ENCODE data around the gene CELA3B.
A peak's percentile ranks its signal among the peaks of the same experiment; 100 is the strongest.
"Not testable (repeated sequence)": the region's sequence is repeated elsewhere in the genome, so short reads cannot be mapped to it uniquely, and the experiment has no call there.

The CELA3B gene

GRCh38 chr1:22012752-22013151, 35.9 kb downstream of the CELA3B start:
- not testable (repeated sequence) for DNase-seq (ENCODE audit: low read depth)

- DNase-seq (ENCODE audit: low read depth), result not testable (repeated sequence)
These were observed 37.9 kb downstream of the CELA3B start for GRCh38 chr1:22014575-22015206.

DNA sequence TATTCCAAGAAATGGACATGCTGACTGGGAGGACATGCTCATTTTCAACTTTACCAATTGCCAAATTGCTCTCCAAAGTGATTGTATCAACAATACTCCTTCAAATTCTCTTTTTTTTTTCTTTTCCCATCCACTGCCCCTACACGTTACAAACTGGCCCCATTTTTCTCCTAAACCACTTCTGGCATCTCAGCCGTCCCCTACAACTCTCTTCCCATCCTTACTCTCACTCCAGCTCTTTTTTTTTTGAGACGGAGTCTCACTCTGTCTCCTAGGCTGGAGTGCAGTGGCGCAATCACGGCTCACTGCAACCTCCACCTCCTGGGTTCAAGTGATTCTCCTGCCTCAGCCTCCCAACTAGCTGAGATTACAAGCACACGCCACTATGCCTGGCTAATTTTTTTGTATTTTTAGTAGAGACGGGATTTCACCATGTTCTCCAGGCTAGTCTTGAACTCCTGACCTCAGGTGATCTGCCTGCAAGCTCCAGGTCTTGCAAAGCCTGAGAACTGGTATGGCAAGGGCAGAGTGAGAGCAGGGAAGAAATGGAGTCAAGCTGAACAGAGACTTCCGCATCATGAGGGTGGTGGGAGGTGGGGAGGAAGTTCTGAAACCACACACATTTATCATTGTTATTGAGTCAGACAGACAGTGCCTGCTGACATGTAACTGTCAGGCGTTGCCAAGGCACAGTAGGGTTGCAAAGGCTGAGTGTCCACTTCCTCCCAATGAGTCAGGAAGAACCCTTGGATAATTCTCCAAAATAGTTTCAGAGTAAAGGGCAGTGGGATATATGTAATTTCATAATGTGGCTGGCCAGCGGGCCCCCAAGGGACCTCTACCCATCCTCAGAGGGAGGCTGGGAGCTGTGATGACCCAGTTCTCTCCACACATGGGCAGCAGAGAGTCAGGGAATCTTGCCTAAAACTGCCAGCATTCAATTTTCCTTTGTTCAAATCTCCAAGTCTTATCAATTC, 42.0 kb downstream of the CELA3B start:
- peak; percentile 93 for DNase-seq (ENCODE audit: low read depth)

DNA sequence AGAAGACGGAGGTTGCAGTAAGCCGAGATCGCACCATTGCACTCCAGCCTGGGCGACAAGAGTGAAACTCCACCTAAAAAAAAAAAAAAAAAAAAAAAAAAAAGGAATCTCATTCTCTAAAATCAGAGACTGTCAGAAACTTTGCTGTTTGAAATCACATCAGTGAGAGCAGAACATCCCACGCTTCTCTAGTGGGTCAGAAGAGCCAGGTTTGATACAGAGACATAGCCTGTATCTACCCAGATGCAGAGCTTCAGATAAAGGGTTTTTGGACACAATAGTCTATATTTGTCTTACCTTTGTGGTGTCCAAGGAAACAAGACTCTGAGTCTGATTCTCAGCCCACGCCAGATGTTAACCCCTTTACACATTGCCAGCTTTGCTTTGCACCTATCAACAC, 44.2 kb downstream of the CELA3B start:
- DNase-seq (ENCODE audit: low read depth), result no peak

DNA sequence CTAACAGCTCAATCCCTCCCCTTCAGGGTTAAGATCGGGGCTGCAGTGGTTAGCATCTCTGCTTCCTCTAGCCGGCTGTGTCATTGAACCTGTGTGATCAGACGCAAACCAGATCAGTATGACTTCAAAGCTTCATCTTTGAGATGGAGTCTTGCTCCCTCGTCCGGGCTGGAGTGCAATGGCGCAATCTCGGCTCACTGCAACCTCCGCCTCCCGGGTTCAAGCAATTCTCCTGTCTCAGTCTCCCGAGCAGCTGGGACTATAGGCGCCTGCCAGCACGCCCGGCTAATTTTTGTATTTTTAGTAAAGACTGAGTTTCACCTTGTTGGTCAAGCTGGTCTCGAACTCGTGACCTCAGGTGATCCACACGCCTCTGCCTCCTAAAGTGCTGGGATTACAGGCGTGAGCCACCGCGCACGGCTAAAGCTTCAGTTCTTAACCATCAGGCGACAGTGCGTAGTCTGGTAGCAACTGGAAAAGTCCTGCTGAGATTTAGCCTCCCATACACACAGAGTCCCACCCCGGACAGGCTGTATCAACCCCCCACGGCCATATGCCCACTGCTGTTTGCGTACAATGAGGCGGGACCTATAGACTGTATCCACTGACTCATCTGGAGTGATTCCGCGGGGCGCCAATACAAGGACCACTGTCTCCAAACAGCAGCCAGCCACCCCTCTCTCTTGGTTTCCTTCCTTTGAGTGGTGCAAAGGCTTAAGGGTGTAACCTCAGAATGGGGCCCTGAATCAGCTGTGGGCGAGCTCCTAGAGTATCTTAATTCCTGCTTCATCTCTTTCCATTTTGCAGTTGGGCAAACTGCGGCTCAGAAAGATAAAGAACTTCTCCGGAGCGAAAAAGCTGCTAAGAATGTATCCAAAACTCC, 47.9 kb downstream of the CELA3B start:
- DNase-seq (ENCODE audit: low read depth), result peak; percentile 94

GRCh38 chr1:22025368-22026155, 48.7 kb downstream of the CELA3B start:
- peak; percentile 91 for DNase-seq (ENCODE audit: low read depth)

- DNase-seq (ENCODE audit: low read depth), result no peak
These were observed 50.1 kb downstream of the CELA3B start for GRCh38 chr1:22026924-22027289.

- DNase-seq (ENCODE audit: low read depth), result no peak
These were observed 53.2 kb downstream of the CELA3B start for GRCh38 chr1:22030057-22030456.

- no peak for DNase-seq (ENCODE audit: low read depth)
These were observed 53.7 kb downstream of the CELA3B start for GRCh38 chr1:22030473-22030872.

DNA sequence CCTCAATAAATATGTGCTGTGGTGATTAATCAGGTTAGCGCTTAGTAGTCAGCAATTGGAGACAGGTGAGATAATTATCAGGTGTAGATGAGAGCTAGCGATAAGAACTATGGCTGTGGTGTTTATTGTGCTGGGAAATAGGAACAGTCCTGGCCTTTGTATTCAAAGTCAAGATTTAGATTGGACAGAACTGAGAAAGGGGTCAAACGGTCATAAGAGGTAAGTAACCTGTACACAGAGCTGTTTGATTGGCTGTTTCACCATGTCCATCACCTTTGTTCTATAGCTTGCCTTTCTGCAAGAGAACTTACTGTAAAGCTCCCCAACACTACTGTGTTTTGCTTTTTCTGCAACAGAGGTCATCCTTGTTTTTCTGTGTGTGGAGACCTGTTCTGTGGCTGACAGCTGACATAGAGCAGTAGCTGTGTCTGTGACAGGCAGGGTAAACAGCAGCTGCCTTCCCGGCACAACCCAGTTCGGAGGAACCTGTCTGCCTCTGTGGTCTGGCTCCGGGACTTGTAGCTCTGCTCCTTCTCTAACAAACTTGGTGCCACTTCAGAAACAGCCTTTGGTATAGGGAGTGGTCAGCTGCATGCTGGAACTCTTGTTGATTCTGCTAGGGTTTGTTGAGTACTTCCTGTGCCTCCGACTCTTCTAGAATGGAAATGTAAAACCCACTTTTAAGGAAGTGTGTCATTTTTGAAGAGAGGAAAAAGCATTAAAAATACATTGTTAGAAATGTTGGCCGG, 54.6 kb downstream of the CELA3B start:
- DNase-seq (ENCODE audit: low read depth), result no peak

GRCh38 chr1:22034834-22035233, 58.0 kb downstream of the CELA3B start:
- DNase-seq (ENCODE audit: low read depth), result not testable (repeated sequence)

DNA sequence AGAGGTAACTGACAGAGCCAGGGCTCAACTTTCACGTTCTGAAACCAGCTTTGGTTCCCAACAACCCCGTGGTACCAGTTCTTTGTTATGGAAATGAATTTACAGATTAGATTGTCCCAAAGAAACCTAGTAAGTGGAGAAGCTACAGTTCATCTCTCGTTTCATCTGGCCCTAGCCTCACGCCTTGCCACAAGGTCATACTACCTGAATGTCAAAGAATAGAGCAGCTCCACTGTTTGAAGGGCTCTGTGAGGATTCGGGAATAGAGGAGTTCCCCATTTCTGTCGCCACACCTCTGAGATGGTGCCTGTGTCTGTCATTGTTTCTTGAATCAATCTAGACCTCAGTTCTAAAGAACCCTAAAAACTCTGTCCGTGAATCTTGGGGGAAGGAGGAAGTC, 60.7 kb downstream of the CELA3B start:
- DNase-seq (ENCODE audit: low read depth), result no peak

- DNase-seq (ENCODE audit: low read depth), result no peak
These were observed 61.2 kb downstream of the CELA3B start for GRCh38 chr1:22038036-22038435.
